Keratinocyte (primary cell): ENCODE measurements around the gene DENND2C. TPM values are rescaled to one million over a fixed set of nuclear protein-coding genes. Genes with fewer than 3 reads are reported as not detected.

Experiments used
- DNase-seq: peaks from one replicate; pipeline ENCODE4 v3.0.0-alpha.2; 2011; ENCODE audit warnings: low read depth, missing footprints, low spot score
- FAIRE-seq: peaks from 2 replicates; lab custom pipeline; 2011; peaks lifted over from hg19 to GRCh38; lab: Jason Lieb, UNC
- H2AFZ ChIP-seq: 2 replicates; pipeline ENCODE4 v1.6.0; 2012; ENCODE audit warnings: low read length, control low read depth, inconsistent platforms; ENCODE audit not compliant: control insufficient read depth
- H3K27ac ChIP-seq: 2 replicates; pipeline ENCODE4 v1.5.1; 2011; ENCODE audit warnings: low read length; ENCODE audit not compliant: control insufficient read depth, insufficient read depth
- H3K27me3 ChIP-seq: 3 replicates; pipeline ENCODE4 v1.6.0; 2011; ENCODE audit warnings: low read length; ENCODE audit not compliant: control insufficient read depth, insufficient read depth; ENCODE audit errors: extremely low read depth
- H3K36me3 ChIP-seq, 2 experiments: 2 replicates in 1 of 2; 3 replicates in 1 of 2; pipeline ENCODE4 v1.5.1; 2011; ENCODE audit warnings: low read length in 2 of 2, mild to moderate bottlenecking in 1 of 2; ENCODE audit not compliant: control insufficient read depth in 2 of 2, insufficient read depth in 2 of 2; ENCODE audit errors: extremely low read depth in 1 of 2
- H3K4me1 ChIP-seq: 3 replicates; pipeline ENCODE4 v1.5.1; 2011; ENCODE audit warnings: low read length; ENCODE audit not compliant: control insufficient read depth, insufficient read depth; ENCODE audit errors: extremely low read depth
- H3K4me2 ChIP-seq: 3 replicates; pipeline ENCODE4 v1.6.0; 2011; ENCODE audit warnings: low read depth, low read length; ENCODE audit not compliant: control insufficient read depth, insufficient read depth; ENCODE audit errors: extremely low read depth
- H3K4me3 ChIP-seq, 3 experiments: fragments of 200-600 bp in 1 of 3; sonication (generic) in 1 of 3; 2 replicates in 2 of 3; 3 replicates in 1 of 3; pipeline ENCODE4 v1.5.1; 2011 to 2016; ENCODE audit warnings: low read length in 3 of 3, mild to moderate bottlenecking in 3 of 3, control low read depth in 2 of 3, inconsistent platforms in 1 of 3, low read depth in 1 of 3, mixed read lengths in 1 of 3, mixed run types in 1 of 3, moderate library complexity in 1 of 3; ENCODE audit not compliant: control insufficient read depth in 2 of 3, insufficient read depth in 2 of 3; ENCODE audit errors: extremely low read depth in 1 of 3
- H3K79me2 ChIP-seq: 2 replicates; pipeline ENCODE4 v1.6.0; 2012; ENCODE audit warnings: low read length; ENCODE audit not compliant: control insufficient read depth, insufficient read depth
- H3K9ac ChIP-seq: 3 replicates; pipeline ENCODE4 v1.6.0; 2011; ENCODE audit warnings: low read length; ENCODE audit not compliant: control insufficient read depth, insufficient read depth; ENCODE audit errors: extremely low read depth
- H3K9me1 ChIP-seq: 3 replicates; pipeline ENCODE4 v1.6.0; 2011; ENCODE audit warnings: low read length; ENCODE audit not compliant: control insufficient read depth, insufficient read depth; ENCODE audit errors: extremely low read depth
- H3K9me3 ChIP-seq: 2 replicates; pipeline ENCODE4 v1.5.1; 2012; ENCODE audit warnings: low read depth, low read length; ENCODE audit not compliant: control insufficient read depth
- H4K20me1 ChIP-seq: 3 replicates; pipeline ENCODE4 v1.6.0; 2011; ENCODE audit warnings: low read length; ENCODE audit not compliant: control insufficient read depth, insufficient read depth; ENCODE audit errors: extremely low read depth
- EZH2 ChIP-seq: IDR thresholded peaks from one replicate; pipeline ENCODE4 v1.6.1; 2012; ENCODE audit warnings: inconsistent platforms, mild to moderate bottlenecking, low read length, moderate library complexity
- dilution Hi-C: fragments of 300-500 bp; cut with MboI; formaldehyde crosslinking; loops from one replicate; pipeline ENCODE4 v1.7.0; 2020; ENCODE audit warnings: low sequenced_read_pairs; ENCODE audit not compliant: extremely low pct_ligation_motif_present
- polyA plus RNA-seq, 5 experiments: library from polyadenylated mRNA; depleted of rRNA in 3 of 5; stranded (reverse) in 3 of 5; stranded (forward) in 1 of 5; unstranded in 1 of 5; fragments of >200 nt; gene quantifications; 1 replicate in 1 of 5; 2 replicates in 3 of 5; 3 replicates in 1 of 5; pipeline versions ENCODE4 v1.2.1 to v1.2.3, GENCODE V29; 2011 to 2012; ENCODE audit warnings: missing spikeins in 2 of 5, low read depth in 1 of 5, low replicate concordance in 1 of 5
- TF ChIP-seq, protein P1 (sequence below), 3 experiments: IDR thresholded peaks in 1 of 3; conservative IDR thresholded peaks in 1 of 3; optimal IDR thresholded peaks in 1 of 3; 2 replicates in 2 of 3; 3 replicates in 1 of 3; pipeline versions ENCODE3 to v1.5.1; 2011; ENCODE audit warnings: low read length in 3 of 3, mild to moderate bottlenecking in 3 of 3, moderate library complexity in 2 of 3, control low read depth in 1 of 3, inconsistent platforms in 1 of 3; ENCODE audit not compliant: insufficient read depth in 2 of 3; ENCODE audit errors: extremely low read depth in 1 of 3

DENND2C gene
- polyA plus RNA-seq, 1 donor (not counting 4 experiments of a cell fraction or from before 2014, with no cell fraction given) = 9.5 TPM

DNA sequence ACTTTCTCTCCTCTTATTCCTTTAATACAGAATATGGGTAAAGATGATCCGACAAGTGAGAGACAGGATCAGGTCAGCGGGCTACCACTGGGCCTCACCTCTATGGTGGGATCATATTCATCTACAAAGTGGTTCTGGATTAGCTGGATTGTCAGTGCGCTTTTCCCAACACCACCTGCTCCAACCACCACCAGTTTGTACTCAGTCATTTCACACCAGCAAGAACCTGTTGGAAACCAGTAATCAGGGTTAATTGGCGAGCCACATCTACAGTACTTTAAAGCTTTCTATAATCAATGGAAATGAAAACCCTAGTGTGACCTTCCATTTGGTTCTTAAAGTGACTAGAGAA is 46.1 kb upstream of the DENND2C start:
- TF ChIP-seq, protein P1, sequence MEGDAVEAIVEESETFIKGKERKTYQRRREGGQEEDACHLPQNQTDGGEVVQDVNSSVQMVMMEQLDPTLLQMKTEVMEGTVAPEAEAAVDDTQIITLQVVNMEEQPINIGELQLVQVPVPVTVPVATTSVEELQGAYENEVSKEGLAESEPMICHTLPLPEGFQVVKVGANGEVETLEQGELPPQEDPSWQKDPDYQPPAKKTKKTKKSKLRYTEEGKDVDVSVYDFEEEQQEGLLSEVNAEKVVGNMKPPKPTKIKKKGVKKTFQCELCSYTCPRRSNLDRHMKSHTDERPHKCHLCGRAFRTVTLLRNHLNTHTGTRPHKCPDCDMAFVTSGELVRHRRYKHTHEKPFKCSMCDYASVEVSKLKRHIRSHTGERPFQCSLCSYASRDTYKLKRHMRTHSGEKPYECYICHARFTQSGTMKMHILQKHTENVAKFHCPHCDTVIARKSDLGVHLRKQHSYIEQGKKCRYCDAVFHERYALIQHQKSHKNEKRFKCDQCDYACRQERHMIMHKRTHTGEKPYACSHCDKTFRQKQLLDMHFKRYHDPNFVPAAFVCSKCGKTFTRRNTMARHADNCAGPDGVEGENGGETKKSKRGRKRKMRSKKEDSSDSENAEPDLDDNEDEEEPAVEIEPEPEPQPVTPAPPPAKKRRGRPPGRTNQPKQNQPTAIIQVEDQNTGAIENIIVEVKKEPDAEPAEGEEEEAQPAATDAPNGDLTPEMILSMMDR (optimal IDR thresholded peaks at IDR 0.05 in 1 of 3, IDR thresholded peaks at IDR 0.05 in 1 of 3, conservative IDR thresholded peaks at IDR 0.05 in 1 of 3; ENCODE audit: extremely low read depth in 1 of 3, insufficient read depth in 2 of 3, low read length in 3 of 3) = no peak
- no peak for TF ChIP-seq EZH2
- peak overlapping the region; percentile 53 for H2AFZ ChIP-seq
- H3K27me3 ChIP-seq = no peaks in the 10 kb centered on the region
- H3K4me1 ChIP-seq = peaks cover 12% of the 10 kb centered on the region
- peaks cover 39% of the 10 kb centered on the region for H3K79me2 ChIP-seq
- dilution Hi-C loops = no loop called here
- H3K4me3 ChIP-seq = peak overlapping the region; percentile 80 to 96 (median 82)
- no peaks in the 10 kb centered on the region for H3K9me3 ChIP-seq
- no peak for FAIRE-seq
- peak overlapping the region; percentile 99 for H3K9ac ChIP-seq
- no peaks in the 10 kb centered on the region for H4K20me1 ChIP-seq
- DNase-seq = no peak
- H3K4me2 ChIP-seq = peak overlapping the region; percentile 97
- no peaks in the 10 kb centered on the region for H3K9me1 ChIP-seq
- H3K36me3 ChIP-seq = peaks cover 16 to 24% of the 10 kb centered on the region in 2 experiments
- H3K27ac ChIP-seq = peak overlapping the region; percentile 99

DNA sequence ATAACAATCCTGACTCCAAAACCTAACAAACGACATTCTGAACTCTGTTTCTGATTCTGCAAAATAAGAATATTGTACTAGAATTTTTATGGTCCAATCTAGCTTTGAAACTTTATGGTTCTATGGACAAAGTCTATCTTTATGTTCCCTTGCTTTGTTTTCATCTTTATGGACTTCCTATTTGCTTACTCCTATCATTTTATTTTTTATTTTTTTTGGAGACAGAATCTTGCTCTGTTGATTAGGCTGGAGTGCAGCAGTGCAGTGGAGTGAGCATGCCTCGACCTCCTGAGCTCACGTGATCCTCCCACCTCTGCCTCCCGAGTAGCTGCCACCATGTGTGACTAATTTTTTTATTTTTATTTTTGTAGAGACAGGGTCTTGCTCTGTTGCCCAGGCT is 43.1 kb upstream of the DENND2C start:
- Histone ChIP-seq H2AFZ (no peak overlapping the region), H3K36me3 (peaks cover 18 to 35% of the 10 kb centered on the region in 2 experiments), H3K4me3 (no peak overlapping the region), H3K4me1 (peaks cover 12% of the 10 kb centered on the region), H3K9ac (no peak overlapping the region), H3K9me1 (no peaks in the 10 kb centered on the region), H4K20me1 (no peaks in the 10 kb centered on the region), H3K4me2 (no peak overlapping the region), H3K27ac (no peak overlapping the region), H3K27me3 (no peaks in the 10 kb centered on the region), H3K79me2 (peaks cover 41% of the 10 kb centered on the region), H3K9me3 (no peaks in the 10 kb centered on the region)
- FAIRE-seq = no peak
- TF ChIP-seq, protein P1 (optimal IDR thresholded peaks at IDR 0.05 in 1 of 3, IDR thresholded peaks at IDR 0.05 in 1 of 3, conservative IDR thresholded peaks at IDR 0.05 in 1 of 3; ENCODE audit: extremely low read depth in 1 of 3, insufficient read depth in 2 of 3, low read length in 3 of 3) = no peak
- no peak for TF ChIP-seq EZH2
- DNase-seq = no peak
- dilution Hi-C loops = no loop called here
